EL (cell line): ENCODE measurements around the gene PWP2.
"Not testable (repeated sequence)": the region's sequence is repeated elsewhere in the genome, so short reads cannot be mapped to it uniquely, and the experiment has no call there.

Source experiments
- DNase-seq: peaks from one replicate; pipeline ENCODE4 v3.0.0-alpha.2; 2016

The PWP2 gene

DNA sequence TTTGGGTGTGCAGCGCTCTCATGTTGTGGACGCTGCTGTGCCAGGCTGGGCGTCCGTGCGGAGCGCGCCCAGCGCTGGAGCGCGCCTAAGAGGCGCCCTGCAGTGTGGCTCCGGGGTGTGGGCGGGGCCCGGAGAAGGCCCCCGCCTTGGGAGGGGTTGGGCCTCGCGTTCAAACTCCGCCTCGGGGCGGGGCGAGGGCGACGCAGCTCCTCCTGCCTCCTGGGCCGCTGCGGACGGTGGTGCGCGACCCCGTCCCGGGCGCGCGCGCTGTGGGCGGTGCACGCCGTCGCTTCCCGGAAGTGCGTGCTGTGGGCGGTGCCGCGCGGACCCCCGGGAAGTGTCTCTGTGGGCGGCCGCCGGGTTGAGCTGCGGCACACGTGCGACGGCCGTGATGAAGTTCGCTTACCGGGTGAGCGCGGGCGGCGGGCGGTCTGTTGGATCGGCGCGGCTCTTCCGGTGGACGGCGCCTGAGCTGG lies at the start of gene PWP2:
PWP2 (plus strand) TSS at position 374 of the 476 bp plus-strand sequence; CDS start at position 392, 18 bp downstream.
- DNase-seq = not testable (repeated sequence)

DNA sequence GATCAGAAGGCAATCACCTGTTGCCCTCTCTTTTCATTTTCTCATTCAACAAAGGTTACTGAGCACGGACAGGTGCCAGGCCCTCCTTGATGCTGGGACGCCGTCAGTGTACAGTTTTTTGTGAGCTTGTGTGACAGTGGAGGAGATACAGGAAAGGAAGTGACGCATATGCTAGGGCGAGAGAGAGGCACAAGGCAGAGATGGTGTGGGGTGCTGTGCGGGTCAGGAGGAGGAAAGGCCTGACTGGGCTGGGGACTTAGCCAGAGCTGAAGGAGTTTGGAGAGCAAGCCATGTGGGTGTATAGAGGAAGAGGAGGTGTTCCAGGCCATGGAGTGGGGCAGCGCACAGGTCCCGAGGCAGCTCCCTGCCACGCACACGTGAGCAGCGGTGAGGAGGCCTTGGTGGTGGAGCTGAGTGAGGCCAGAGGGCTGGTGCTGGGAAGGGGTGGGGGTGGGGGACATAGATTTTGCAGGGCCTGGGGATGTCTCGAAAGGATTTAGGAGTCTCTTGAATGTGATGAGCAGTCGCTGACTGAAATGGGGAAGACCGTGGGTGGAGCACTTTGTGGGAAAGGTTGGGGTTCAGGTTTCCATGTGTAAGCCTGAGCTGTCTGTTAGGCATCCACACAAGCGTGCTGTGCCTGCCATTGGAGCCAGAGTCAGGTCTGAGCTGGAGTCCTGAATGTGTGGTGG lies 49.1 kb upstream of the PWP2 start:
- DNase-seq = no peak

DNA sequence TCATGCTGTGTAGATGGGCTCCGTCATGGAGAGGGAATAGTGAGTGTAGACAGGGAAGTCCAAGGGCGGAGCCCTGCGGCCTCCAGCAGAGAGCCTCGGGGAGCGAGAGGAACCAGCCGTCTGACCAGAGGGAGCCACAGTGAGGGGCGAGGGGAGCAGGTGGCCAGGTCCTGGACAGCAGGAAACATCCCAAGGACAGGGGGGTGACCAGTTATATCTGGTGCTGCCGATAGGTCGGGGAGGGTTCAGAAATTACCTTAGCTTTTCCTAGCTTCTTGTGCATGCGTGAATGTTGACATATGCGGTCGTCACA lies 48.6 kb upstream of the PWP2 start:
- DNase-seq = no peak

DNA sequence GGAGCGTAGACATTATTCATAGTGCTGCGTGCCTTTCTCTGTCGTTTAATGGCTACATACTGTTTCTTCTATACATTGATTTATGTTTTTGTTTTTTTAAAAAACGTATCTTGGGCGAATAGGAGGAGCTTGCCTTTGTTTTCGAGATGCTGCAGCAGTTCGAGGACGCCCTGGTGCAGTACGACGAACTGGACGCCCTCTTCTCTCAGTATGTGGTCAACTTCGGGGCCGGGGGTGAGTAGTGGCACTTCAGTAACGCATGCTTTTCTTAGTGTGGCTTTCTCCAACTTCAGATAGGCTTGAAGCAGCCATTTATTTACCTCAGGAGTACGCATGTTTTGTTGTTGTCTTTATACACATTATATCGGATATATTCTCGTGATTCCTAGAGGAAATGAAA lies 48.2 kb upstream of the PWP2 start:
- DNase-seq = no peak

DNA sequence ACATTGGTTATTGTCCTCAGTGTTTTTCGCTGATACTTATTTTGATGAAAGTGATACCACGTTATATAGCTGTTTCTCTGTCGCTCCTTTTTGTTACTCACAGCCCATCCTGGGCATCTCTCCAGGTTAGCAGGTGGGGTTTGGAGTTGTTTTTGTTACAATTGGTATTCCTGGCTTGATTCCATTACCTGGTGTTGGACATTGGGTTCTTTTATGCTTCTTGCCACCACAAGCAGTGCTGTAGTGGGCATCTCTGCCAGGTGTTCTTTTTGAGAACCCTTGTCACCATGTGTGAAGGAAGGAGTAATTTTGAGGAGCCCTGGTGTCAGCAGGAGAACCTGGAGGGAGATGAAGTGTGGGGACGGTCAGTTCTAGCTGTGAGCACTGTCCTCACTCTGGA lies 47.5 kb upstream of the PWP2 start:
- no peak for DNase-seq

DNA sequence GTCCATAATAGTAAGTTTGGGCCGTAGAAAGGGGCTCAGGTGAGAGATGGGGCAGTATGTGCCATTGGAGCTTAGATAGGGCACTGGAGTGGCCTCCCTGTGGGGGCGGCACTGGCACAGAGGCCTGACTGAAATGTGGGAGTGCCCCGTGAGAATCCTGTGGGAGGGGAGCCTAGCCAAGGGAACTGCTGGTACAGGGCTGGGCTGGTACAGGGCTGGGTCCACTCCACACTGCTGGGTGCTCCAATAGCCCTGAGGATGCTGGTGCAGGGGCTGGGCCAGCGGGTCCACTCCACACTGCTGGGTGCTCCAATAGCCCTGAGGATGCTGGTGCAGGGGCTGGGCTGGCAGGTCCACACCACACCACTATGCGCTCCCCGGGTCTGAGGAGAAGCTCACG lies 44.8 kb upstream of the PWP2 start:
- DNase-seq = no peak

DNA sequence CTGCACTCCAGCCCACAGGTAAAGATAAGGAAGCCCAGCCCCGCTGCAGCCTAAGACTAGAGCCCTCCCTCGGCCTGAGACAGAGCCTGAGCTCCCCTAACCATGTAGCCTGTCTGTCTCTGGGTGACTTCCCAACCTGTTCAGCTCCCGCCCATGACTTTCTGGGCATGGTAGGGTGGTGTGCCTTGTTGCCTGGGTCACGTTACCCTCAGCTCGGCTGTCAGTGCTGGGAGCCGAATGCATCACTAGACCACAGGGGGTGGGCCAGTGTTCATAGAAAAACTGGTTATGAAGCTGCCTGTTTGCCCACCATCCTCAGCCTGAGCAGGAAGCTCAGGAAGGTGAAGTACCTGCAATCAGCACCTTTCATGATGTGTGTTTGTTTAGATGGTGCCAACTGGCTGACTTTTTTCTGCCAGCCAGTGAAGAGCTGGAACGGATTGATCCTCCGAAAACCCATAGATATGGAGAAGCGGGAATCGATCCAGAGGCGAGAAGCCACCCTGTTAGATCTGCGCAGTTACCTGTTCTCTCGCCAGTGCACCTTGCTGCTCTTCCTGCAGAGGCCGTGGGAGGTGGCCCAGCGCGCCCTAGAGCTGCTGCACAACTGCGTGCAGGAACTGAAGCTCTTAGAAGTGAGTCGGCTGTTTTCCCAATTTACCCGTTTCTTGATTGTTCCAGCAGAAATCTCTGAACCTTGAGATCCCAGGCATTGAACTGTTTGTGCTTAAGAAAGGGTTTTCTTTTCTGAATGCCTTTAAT lies 43.9 kb upstream of the PWP2 start:
- no peak for DNase-seq

DNA sequence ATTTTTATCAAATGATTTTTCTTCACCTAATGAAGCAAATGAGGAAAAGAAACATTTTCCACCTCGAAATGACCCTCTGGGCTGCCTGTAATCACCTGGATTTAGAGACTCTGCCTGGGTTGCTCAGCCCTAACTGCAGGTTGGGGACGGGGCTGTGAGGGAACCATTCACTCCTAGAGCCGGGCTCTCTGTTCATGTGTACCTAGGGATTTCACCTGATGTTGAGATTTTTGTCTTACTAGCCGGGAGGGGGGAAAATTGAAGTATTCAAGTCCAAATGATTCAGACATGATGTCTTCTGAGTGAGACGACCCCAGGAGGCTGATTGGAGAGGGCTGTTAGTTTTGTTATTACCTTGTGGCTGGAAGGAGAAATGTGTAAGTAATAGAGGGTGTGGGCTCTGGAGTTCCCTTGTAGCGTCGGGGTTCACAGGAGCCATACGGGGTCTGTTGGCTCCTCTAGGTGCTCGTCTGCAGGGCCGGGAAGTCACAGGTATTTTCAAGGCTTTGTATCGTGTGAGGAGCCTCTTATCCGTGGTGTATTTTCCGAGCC lies 42.3 kb upstream of the PWP2 start:
- DNase-seq = no peak

DNA sequence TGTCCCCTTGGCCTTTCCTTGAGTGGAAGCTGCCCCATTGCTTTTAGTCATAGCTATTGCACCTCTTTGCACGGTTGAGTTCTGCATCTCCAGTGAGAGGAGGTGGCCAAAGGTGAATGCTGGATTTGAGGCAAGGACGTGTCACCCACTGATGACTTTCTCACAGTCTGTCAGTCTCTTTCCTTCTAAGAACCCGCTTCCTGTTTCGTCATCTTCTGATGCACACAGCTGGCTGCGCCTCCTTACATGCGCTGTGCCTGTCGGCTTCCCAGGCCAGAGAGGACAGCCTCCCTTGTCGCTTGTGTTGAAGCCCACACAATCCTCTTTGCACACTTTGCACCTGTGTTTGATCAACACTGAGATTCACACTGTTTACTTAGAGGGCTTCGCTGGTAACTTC lies 41.8 kb upstream of the PWP2 start:
- DNase-seq = peak; percentile 12

DNA sequence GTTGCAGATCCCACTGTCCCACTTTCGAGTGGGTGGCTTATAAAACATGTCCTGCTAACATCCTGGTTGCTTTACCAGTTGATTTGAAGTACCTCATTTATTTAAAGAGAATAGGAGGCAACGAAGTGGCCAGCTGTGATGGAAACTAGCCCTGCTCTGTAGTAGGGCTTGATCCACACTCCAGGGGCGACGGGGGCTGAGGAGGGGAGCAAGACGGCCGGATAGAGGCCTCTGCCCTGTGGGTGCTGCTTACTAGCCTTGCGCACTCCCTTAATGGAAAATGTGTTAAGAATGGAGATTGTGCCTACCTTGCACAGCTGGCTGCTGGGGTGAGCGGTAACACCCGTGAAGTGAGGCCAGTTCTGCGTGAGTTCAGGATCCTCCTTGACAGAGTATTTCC lies 41.1 kb upstream of the PWP2 start:
- no peak for DNase-seq

DNA sequence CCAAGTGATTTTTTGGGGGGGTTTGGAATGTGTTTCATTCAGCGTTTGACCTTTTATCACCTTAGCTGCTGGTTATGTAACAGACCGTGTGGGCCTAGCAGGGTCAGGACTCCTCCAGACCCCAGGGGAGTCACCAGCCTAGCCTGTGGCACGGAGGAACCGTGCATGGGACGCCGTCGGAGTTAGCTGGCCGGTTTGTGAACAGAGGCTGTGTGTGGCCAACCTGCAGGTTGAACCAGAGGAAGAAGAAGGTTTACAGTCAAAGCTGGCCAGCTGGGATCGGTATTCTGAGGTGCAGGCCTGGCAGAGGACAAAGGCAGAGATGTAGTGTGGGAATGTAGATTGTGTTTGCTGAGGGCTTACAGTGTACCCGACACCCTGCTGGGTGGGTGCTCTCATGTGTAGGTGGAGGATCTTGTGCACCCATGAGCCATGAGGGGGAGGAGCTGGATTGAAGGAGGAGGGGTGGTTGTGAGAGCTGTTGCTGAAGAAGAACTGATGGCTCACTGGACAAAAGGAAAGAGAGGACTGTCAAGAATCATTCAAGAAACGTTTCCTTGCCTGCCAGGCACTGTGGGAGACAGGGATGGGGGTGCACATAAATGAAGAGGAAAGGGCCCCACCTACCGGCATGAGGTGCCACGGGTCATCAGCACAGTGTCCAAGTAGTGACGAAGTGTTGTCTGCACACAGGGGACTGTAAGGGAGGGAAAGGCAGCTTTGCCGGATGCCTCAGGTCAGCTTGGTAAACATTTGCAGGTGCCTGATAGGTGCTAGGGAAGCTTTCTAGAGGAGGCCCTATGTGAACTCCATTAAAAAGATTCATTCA lies 40.0 kb upstream of the PWP2 start:
- no peak for DNase-seq

DNA sequence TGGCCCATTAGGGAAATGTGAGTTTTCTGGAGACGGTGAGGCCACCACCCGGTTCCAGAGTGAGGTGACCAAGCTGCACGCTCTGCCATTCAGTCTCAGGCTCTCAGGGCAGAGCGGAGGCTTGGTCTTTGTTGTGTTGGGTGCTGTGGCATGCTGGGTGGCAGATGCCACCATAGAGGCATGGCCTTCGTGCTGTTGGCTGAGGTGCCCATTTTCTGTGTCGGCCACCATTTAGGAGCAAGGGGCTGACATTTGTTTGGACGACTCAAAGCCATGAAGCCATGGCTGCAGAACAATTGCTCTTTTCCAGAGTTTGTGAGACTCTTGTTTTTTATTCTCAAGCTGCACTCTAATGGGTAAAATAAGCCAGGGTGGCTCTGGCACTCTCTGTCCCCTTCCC lies 36.8 kb upstream of the PWP2 start:
- no peak for DNase-seq

DNA sequence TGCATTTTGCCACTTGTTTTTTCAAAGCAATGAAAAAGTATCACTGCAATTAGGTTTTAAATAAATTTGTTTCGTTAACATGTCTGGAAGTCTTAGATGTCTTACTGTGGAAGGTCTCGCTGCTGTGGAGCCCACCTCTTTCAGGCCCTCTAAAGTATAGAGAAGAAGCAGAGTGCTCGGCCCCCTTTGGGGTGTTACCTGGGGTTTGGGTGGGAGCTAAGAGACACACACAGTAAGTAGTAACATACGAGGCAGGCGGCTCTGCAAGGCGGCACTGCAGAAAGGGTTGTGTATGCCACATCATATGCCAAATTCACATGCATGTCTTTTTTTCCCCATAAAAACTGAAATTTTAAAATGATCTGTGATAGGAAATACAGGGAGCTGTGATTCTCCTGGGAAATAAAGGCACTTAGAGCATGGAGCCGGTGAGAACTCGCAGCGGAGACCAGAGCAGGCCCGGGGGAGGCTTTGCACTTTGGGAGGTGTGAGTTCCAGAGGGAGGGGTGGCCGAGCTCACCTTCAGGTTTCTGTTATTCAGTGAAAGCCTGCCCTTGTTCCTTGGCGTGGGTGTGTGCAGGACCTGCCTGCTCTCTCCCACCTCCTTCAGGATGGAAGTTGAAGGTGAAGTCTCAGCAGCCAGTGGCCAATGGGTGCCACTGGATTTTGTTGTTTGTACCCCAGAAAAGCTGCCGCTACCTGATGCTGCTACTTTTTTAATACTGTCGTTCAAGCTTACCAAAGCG lies 35.7 kb upstream of the PWP2 start:
- DNase-seq = no peak

DNA sequence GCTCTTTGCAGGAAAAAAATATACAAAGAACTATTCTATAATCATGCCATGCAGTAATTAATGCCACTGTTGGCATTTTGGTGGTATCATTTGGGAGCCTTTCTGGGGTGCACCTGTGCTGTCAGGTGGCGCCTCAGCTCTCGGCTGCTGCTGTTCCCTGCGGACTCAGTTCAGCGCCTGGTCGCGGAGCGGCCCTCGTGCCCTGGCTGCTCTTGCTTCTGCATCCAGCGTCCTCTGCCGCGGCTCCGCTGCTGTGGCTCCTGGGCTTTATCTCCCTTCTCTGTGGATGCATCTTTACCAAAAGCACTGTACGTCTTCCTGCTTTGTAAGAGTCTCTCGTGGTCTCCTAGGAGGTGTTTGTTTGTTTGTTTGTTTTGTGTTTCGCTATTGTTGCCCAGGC lies 35.1 kb upstream of the PWP2 start:
- no peak for DNase-seq

DNA sequence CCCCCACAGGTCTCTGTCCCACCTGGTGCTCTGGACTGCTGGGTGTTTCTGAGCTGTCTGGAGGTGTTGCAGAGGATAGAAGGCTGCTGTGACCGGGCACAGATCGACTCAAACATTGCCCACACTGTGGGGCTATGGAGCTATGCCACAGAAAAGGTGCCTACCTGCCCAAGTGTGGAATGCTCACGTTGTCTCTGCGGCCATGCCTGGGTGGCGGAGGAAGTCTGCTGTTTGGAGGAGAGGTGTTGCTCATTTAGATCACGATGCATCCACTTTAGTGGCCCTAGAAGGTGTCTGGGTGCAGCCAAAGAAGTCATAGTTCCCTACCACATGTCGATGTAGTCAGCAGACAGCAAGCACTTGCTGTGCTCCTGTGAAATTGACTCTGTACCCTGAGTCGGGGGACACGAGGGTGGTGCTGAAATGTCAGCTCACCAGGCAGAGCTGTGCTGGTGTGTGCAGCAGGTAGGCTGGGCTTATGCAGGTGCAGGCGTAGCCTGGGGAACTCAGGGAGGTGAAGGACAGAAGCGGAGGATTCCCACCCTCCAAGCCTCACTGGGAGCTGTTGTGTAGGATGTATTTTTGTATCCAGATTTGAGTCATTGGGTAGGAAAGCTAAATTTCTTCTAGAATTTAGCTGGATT lies 32.8 kb upstream of the PWP2 start:
- DNase-seq = no peak

DNA sequence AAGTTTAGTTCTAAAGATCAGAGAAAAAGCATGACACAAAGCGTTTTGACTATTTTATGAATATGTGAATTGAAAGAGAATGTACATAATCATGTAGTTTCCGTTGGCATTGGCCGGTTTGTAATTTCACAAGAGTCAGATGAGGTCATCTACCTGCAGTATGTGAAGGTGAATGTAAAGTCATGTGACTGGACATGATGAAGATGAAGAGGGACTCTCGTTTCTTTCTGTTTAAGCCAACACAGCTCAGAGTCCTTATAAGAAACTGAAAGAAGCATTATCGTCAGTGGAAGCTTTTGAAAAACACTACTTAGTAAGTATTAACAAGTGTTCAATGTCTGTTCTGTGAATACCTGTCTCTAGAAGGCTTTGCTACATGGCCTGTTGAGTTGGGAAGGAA lies 30.9 kb upstream of the PWP2 start:
- DNase-seq = no peak

DNA sequence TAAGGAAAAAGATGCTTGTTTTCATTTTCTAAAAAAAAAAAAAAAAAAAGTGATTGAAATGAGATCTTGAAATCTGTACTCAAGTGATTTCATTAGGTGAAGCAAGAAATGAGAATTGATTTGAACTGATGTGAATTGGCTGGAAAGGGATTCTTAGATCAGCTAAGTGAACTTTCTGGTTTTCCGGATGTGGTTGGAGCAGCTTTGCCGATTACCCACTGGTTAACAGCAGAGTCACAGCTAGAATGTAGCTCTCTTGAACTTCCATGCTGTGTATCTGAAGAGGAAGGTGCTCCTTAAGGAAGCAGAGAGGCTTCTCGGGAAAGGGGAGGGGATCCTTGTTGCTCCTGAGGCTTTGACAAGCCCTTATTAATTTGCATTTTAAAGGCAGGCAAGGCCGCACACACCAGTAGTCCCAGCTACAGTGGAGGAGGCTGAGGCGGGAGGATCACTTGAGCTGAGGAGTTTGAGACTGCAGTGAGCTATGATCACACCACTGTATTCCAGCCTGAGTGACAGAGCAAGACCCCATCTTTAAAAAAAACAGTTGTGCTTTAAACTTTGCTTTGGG lies 28.7 kb upstream of the PWP2 start:
- no peak for DNase-seq

DNA sequence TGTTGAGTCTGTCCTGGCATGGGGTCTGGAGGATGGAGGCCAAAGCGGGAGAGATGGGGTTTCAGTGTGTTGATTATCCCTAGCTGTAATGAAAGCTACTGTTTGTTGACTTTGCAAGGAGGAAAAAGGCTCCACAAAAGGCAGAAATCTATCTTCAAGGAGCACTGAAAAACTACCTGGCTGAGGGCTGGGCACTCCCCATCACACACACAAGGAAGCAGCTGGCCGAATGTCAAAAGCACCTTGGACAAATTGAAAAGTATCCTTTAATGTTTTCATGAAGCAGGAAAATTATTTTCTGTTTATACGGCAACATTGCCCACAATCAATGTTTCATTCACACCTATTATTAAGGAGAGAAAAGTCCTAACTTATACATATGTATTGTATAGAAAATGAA lies 27.8 kb upstream of the PWP2 start:
- DNase-seq = no peak

DNA sequence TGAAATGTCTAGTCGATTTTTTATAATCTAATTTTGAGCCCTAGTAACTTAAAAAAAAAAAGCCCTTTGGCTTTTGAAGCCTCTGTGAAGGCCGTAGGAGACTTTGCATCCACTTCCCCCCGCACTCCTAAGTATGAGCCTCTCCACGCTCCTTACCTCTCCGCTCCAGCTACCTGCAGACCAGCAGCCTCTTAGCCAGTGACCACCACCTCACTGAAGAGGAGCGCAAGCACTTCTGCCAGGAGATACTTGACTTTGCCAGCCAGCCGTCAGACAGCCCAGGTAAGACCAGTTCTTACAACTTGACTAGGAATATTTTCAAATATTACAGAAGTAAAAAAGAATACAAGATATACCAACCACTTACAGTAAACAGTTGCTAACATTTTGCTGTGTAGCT lies 27.4 kb upstream of the PWP2 start:
- DNase-seq = no peak

DNA sequence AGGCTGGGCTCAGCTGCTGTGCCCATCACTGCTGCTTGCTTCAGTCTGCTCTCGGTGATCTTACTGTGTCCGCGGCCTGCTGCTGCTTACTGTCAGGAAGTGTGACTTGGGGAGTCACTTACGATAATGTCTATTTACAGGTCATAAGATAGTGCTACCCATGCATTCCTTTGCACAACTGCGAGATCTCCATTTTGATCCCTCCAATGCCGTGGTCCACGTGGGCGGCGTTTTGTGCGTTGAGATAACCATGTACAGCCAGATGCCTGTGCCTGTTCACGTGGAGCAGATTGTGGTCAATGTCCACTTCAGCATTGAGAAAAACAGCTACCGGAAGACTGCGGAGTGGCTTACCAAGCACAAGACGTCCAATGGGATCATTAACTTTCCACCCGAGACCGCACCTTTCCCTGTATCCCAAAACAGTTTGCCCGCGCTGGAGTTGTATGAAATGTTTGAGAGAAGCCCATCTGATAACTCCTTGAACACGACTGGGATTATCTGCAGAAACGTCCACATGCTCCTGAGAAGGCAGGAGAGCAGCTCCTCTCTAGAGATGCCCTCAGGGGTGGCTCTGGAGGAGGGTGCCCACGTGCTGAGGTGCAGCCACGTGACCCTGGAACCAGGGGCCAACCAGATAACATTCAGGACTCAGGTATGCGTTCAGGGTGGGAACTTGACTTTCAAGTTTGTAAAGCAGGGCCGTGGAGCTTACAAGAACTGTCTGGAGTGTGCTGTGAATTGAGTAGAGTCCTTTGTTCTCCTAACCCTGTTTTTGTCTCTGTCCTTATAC lies 24.4 kb upstream of the PWP2 start:
- no peak for DNase-seq
